HEK293T (cell line): ENCODE measurements around the gene RAB3IL1.

Experiments used
- BHLHE40 ChIP-seq: fragments of 450-650 bp; IDR thresholded peaks from 2 replicates; pipeline ENCODE4 v1.6.1; 2016; ENCODE audit warnings: mild to moderate bottlenecking, moderate library complexity, borderline replicate concordance
- FOXK2 ChIP-seq: fragments of 450-650 bp; IDR thresholded peaks from 2 replicates; pipeline ENCODE4 v1.6.1; 2016; ENCODE audit warnings: mild to moderate bottlenecking
- FOXM1 ChIP-seq: fragments of 450-650 bp; IDR thresholded peaks from 2 replicates; pipeline ENCODE4 v1.6.1; 2017; ENCODE audit warnings: mild to moderate bottlenecking, borderline replicate concordance
- NFRKB ChIP-seq: fragments of 450-650 bp; IDR thresholded peaks from 2 replicates; pipeline ENCODE4 v1.6.1; 2016; ENCODE audit warnings: mild to moderate bottlenecking, moderate library complexity
- PKNOX1 ChIP-seq: fragments of 450-650 bp; IDR thresholded peaks from 2 replicates; pipeline ENCODE4 v1.6.1; 2016
- SP1 ChIP-seq: fragments of 450-650 bp; IDR thresholded peaks from 2 replicates; pipeline ENCODE4 v1.6.1; 2017
- SUZ12 ChIP-seq: fragments of 450-650 bp; IDR thresholded peaks from 2 replicates; pipeline ENCODE4 v1.6.1; 2016; ENCODE audit warnings: mild to moderate bottlenecking
- ZNF384 ChIP-seq: fragments of 450-650 bp; IDR thresholded peaks from 2 replicates; pipeline ENCODE4 v1.6.1; 2016

GRCh38 chr11:61871158-61871597, 46.2 kb downstream of the RAB3IL1 start:
- TF ChIP-seq PKNOX1 (no peak), SP1 (no peak), SUZ12 (no peak), FOXK2 (no peak), ZNF384 (no peak), NFRKB (no peak), BHLHE40 (no peak), FOXM1 (no peak)
